ENCODE results near the gene PDZD4.

Gene PDZD4, protein sequence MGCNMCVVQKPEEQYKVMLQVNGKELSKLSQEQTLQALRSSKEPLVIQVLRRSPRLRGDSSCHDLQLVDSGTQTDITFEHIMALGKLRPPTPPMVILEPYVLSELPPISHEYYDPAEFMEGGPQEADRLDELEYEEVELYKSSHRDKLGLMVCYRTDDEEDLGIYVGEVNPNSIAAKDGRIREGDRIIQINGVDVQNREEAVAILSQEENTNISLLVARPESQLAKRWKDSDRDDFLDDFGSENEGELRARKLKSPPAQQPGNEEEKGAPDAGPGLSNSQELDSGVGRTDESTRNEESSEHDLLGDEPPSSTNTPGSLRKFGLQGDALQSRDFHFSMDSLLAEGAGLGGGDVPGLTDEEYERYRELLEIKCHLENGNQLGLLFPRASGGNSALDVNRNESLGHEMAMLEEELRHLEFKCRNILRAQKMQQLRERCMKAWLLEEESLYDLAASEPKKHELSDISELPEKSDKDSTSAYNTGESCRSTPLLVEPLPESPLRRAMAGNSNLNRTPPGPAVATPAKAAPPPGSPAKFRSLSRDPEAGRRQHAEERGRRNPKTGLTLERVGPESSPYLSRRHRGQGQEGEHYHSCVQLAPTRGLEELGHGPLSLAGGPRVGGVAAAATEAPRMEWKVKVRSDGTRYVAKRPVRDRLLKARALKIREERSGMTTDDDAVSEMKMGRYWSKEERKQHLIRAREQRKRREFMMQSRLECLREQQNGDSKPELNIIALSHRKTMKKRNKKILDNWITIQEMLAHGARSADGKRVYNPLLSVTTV

DNA sequence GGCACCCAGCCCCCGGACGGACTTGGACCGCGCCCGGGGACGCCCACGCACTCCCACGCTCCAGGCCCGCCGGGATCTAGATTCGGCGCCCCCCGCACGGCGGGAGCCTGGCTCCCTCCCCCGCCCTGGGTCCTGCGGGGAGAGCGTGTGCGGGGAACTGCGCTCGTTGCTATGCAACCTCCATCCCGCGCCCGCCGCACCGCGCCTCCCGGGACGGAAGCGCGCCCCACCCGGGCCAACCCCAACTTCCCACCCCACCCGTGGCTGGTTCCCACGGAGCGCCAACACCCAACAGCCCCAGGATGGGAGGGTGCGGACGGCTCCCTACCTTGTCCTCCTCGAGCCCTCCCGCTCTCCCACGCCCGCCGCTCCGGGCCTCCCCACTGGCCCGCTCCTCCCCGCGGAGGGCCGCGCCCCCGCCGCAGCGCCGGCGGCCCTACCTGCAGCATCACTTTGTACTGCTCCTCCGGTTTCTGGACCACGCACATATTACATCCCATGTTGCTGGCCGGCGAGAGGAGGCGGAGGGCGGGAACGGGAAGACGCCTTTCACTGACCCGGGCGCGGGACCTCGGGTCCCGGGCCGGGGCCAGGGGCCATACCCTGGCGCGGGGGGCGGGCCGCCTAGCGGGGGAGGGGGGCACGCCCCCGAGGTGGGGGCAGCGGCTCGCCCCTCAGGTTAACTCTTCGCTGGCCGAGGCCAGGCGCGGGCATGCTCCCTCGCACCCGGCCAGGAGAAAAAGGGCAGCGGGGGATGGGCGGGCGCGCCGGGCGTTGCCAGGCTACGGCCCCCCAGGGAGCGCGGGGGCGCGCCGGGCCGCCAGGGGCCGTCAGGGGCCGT, at the start of gene PDZD4:
Gene PDZD4 (minus strand): TSS at position 746 of the 841 bp plus-strand sequence. CDS start 246 bp downstream, at position 500.
- in situ Hi-C loops (cut with MboI; ENCODE audit: low sequenced_read_pairs) = no loop called here

DNA sequence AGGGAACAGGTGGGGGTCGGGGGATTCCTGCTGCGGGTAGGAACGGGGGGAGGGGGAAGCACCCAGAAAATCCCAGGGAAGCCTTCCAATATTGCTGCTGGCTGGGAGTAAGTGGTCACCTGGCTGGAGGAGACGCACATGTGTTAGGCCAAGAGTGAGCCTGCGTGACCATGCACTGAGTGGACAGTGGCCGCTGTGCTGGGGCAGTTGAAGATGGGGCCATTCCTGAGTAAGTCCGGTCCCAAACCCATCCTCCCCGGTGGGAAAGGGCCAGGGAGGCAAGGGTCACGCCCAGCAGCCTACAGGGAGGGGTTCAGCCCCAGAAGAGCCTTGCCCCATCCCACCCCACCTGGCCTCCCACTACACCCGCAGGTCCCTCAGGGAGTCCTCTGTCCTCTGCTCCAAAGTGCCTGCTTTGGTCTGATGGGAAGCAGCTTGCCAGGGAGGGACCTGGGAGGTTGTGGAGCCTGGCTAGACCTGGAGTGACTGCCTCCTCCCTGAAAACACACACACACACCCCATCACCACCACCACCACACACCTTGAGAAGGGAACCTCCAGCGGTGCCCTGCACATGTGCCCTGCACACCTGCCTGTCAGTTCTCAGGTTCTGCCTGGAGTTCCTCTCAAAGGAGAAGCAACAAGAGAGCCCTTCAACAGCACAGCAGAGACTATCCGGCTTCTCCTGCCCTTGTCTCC, 49.5 kb upstream of the PDZD4 start:
- in situ Hi-C loops (cut with MboI; ENCODE audit: low sequenced_read_pairs) = no loop called here

DNA sequence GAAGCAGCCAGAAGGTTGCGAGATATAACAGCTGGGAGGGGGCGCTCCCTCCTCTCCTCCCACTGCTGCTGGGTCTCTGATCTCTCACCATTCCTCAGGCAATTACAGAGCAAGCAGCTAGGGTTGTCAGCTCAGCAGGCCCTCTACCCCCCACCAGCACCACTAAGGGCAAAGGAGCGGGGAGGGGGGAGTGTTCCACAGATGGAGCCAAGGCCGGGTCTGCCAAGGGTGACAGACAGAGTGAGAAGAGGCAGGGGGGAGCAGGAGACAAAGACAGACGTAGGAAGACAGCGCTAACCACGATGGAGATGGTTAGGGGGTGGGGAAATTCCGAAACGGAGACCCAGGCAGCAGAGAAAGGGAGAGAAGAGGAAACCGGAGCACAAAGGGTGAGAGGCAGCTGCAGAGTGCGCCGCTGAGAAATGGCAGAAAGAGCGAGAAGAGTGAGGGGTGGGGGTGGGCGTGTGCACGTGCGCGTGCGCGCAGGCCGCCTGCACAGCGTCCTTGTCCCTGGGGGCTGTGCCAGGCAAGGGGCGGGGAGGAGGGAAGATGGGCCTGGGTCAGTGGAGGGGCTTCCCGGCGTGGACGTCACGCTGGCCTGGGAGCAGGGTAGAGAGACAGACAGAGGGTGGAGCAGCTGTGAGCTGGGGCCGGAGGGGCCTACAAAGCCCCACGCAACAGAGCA, 48.8 kb upstream of the PDZD4 start:
- in situ Hi-C loops (cut with MboI; ENCODE audit: low sequenced_read_pairs) = no loop called here

DNA sequence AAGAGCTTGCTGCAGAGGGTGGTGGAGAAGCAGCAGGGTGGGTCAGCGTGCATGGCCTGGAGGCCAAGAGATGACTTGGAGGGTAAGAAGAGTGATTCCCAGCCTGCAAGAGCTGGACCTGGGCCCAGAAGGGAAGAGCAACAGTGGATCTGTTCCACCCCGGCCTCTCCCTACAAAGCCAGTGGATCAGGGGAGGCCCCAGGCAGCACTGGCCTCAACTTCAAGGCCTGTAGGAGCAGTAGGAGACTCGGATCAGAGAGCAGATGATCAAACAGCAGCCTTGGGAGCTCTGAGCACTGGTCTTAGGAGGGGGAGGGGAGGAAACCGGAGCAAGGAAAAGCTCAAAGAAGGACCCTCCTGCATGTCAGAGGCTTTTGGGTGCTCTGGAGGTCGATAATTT, 48.0 kb upstream of the PDZD4 start:
- in situ Hi-C loops (cut with MboI; ENCODE audit: low sequenced_read_pairs) = no loop called here

DNA sequence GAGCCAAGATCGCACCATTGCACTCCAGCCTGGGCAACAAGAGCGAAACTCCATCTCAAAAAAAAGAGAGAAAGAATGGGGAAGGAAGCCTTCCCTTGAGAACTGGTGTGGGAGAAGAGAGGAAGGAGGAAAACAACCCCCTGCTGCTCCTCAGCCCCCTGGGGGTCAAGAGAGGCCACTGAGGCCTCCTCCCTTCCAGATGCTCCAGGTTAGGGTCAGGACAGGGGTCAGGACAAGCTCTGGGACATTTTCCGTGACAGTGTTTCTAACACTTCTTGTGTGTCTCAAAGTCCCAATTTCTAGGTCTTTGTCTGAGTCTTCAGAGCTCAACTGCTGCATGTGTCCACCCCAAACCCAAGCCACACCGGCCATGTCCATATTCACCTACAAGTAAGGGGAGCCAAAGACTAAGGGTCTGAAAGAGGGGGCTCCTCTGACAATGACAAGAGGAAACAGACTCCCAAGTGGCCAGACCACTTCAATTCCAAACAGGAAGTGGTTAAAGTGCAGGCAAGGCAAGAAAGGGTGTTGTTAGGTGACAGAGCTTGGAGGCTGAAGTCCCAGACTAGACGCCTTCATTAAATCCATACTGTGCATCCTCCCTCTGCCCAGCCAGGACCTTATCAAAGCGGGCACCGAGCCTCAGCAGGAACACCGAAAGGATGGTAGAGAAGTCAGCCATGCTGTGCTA, 47.4 kb upstream of the PDZD4 start:
- in situ Hi-C loops (cut with MboI; ENCODE audit: low sequenced_read_pairs) = no loop called here

DNA sequence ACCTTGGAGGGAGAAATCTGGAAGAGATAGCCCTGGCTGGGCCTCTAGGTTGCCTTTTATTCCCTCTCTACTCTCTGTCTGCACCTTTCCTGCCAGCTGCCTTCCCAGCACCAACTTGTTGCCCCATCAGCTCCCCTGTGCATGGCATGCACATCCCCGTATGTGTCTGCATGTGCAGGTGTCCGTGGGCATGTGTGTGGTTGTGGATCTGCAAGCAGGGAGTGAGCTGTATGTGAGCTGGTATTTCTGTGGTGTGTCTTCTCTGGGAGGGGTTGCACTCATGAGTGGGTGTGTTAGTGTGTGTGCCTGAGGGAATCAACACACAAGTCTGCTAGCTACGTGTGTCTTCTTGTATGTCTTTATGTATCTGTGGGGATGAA, 45.8 kb upstream of the PDZD4 start:
- in situ Hi-C loops (cut with MboI; ENCODE audit: low sequenced_read_pairs) = no loop called here

DNA sequence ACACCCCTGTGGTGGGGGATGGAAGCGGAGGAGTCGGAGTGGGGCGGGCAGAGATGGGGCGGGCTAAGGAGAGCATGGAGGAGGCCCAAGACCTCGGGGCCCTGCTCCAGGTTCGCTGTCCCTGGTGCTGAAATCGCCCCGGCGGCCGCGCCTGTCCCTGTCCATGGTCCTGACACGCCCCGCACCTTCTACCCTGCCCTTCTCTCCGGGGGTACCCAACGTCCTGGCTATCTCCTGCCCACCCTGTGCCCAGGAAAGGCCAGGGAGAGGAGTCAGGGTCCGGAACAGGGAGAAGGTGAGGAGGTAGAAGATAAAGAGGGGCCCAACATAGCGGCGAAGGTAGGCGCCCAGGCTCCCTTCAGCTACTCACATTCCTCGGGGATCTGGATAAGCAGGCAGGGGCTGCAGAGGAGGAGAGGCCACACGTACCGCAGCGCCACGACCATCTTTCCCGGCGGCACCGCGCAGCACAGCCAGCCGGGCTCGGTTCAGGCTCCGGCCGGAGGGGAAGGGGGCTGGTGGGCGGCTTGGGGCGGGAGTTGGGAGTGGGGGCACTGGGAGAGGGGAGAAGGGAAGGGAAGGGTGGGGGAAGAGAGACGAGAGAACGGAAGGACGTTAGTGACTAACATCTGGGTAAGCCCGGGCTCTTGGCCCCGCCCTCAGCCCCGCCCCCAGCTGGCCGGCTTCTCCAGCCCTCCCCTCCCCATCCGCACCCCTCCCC, 45.2 kb upstream of the PDZD4 start:
- in situ Hi-C loops (cut with MboI; ENCODE audit: low sequenced_read_pairs) = no loop called here

DNA sequence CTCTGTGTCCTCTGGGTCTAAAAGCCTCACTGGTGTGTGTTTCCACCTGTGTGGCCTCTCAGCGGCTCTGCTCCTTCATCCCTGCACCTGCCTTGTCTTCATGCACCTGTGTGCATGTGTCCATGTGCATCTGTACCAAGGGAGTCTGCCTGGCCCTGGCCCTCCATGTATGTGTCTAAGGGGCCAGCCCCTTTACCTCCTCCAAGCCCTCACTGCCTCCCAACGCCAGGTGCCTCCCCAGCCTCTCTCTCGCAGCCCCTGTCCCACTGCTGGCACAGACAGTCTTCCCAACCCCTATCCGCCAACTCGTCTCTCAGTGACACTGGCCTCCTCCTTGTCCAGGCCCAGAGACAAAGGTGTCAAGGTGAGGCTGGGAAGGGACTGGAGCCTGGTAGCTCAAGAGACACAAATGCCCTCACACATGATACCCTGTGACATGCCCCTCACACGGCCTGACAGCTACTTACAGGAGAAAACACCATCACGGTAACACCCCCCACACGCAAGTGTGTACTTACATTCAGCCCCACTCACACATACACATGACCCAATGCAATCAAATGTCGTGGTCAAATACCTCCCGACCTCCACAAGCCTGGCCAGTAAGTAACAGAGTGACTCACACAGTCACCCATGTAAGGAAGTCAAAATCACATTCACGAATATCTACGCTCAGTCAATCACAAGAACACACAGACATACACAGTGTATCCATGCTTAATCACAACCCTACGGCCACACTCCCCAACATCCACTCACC, 44.2 kb upstream of the PDZD4 start:
- in situ Hi-C loops (cut with MboI; ENCODE audit: low sequenced_read_pairs) = no loop called here

DNA sequence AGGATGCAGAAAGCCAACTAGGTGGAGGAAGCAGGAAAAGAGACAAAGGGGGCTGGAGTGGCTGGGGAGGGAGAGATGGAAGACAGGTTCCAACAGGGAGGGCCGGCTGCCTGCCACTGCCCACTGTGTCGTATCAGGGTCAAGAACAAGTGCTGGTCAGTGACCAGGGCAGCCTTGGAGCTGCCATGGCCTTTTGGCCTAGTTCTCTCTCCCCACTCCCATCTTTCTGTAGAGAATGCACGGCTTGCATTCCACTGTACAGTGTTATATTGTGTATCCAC, 43.7 kb upstream of the PDZD4 start:
- in situ Hi-C loops (cut with MboI; ENCODE audit: low sequenced_read_pairs) = no loop called here

DNA sequence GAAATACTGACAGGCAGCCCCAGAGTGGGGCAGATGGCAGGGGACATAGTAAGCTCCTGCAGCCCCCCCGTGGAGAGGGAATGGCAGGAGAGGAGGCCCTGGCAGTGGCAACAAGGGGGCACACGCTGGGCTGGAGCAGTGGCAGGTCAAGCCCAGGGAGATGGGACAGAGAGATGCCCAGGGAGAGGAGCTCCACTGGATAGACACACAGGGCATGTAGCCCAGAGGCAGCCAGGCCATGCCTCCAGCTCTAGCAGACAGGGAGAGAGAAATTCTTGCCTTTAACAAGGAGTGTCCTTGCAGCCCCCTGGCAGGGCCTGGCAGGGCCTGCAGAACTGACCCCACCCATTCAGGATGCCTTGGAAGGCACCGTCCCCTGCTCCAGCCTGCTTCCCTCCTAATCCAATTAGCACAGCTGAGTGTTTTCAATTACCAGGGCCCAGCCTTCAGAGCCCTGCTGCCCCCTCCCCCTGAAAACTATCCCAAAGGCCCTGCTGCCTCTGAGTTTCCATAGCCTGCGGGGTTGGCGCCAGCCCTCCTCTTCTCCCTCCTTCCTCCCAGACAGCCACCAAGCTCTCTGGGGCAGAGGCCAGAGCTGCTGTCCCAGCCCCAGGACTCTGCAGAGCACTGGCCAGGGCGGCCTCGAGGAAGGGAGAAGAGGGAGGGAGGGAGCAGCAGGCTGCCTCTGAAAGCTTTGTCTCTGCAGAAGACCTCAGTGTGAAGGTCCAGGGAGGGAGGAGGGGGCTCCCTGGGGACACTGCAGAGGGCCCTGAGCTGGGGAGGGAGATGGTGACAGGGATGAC, 43.1 kb upstream of the PDZD4 start:
- in situ Hi-C loops (cut with MboI; ENCODE audit: low sequenced_read_pairs) = no loop called here

DNA sequence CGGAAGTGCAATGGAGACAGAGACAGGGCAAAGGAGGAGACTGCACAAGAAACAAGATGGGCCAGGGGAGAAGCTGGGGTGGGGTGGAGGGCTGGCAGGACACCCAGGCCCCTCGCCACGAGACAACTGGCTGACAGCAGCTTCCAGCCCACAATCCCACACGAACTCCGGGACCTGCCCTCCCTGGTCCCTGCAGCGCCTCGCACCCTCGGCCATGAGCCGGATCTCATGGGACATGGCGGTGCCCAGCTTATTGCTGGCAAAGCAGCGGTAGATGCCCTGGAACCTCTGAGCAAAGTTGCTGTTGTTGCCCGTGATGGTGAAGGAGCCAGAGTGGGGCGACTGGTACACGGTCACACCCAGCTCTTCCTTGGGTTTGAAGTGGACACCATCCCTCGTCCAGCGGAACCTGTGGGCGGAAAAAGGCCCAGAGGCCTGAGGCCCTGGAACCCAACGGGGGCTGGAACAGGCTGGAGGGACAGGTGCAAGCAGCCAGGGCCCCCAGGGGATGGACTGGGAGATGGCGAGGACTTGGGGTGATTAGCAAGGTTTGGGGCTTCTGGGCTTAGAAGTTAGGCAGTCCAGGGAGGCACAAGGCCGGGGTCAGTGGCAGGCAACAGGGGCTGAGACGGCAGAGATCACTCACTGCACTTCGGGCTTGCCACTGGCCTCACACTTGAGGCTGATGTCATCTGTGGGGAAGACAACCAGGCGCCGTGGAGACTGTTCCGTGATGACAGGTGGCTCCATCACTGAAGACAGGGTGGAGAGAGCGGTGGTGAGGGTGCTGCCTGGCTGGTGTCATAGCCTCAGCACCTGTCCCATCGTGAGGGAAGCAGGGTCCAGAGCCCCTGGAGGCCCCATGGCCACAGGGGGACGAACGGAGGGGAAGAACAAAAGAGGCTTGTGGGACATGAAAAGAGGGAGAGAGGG, 41.9 kb upstream of the PDZD4 start:
- in situ Hi-C loops (cut with MboI; ENCODE audit: low sequenced_read_pairs) = no loop called here

DNA sequence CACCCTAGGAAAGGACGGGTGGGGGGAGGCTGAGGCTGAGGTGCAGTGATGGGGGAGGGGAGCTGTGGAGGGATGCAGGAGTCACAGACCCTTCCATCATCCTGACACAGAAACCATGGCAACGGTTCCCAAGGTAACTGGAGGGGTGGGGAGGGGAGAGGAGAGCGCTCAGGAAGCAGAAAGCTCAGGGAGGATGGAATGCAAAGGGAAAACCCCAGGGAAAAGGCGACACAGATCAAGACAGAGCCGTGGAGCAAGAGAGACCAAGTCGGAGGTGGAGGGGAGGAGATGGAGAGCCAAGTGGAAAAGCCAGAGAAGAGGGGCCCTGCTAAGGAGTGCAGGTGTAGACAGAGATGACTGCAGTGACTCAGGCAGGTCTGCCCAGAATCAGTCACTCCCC, 41.1 kb upstream of the PDZD4 start:
- in situ Hi-C loops (cut with MboI; ENCODE audit: low sequenced_read_pairs) = no loop called here

DNA sequence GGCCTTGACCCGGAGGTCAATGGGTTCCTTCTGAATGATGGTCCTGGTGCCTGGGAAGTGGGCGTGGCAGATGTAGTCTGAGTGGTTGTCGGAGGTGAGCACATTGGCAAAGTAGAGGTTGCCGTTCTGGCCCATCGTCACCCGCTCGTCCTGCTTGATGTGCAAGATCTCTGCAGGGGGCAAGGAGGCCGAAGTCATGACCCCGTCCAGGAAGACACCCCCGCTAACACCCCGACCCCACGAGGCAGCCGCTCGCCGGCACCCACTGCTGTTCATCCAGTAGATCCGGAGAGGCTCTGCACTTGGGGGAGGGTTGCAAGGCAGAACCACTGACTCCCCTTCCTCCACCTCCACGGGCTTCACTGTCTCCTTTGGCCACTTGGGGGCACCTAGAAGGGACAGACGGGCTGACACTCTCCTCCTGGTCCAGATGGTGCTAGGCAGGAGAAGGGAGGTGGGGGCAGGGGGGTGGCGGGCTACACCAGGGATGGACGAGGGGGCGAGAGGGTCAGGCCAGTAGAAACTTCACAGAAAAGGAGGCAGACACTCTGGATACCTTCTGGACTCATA, 40.5 kb upstream of the PDZD4 start:
- in situ Hi-C loops (cut with MboI; ENCODE audit: low sequenced_read_pairs) = no loop called here

DNA sequence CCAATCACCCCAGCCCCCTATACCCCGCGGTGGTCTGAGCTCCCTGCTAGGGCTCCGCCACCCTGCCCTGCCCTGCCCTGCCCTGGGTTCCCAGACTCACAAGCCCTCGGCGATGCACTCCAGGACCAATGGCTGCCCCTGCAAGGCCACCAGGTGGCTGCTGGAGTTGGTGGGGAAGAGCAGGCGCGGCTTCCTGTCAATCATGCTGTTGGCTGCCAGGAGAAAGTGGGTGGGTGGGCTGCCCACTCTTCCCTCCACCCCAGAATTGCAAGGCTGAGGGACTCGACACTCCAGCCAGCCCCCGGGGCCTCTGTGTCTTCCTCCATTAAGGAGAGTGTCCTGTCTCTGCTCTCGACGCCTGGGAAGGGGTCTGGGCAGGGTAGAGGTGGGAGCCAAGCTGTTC, 39.9 kb upstream of the PDZD4 start:
- in situ Hi-C loops (cut with MboI; ENCODE audit: low sequenced_read_pairs) = no loop called here

DNA sequence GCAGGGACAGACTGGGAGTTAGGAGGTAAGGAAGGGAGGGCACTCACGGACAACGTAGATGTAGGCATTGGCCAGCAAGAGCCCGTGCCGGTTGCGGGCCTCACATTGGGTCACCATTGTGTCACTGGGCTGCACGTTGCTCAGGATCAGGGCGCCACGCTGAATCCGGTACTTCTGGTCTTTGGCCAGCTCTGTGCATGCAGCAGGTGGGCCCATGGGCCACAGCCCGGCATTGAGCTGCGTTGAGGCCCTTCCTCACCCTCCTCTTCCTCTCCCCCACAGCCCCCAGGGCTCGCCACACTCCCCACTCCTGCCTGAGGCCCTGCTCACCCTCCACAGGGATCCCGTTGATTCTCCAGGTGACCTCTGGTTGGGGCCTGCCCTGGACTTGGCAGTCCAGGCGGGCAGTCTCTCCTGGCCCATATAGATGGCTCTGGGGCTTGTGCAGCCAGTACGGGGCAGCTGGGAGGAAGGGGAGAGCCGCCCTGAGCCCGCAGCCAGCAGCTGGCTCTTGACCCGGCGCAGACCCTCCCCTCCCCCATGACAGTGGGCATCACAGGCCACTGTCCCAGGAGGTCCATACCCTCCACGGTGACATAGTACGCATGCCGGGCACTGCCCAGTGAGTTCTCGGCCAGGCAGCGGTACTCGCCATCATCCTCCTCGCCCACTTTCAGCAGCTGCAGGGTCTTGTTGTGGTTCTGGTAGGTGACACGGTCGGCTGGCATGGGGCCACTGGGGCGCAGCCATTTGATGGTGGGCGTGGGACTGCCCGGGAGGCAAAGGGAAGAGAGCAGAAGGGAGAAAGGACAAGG, 39.3 kb upstream of the PDZD4 start:
- in situ Hi-C loops (cut with MboI; ENCODE audit: low sequenced_read_pairs) = no loop called here

All from HL-60/S4 treated with phorbol 12-myristate 13-acetate at 8.2 ng/mL for 4 days and 3 days (cell line).